ENCODE measurements around the gene TEX52. TPM values are rescaled to one million over a fixed set of nuclear protein-coding genes. Genes with fewer than 3 reads are reported as not detected.

TEX52 gene
- total RNA-seq, 1 donor from 2014 or later = not detected

- Histone ChIP-seq H3K27me3 (ENCODE audit: control insufficient read depth, insufficient read depth, low read length) (no peaks in the 10 kb centered on the region), H3K36me3 (ENCODE audit: control insufficient read depth, insufficient read depth, low read length) (no peaks in the 10 kb centered on the region), H3K4me3 (ENCODE audit: low read depth, low read length) (no peak overlapping the region)
- DNase-seq (ENCODE audit: low read depth) = no peak
- TF ChIP-seq CTCF (IDR thresholded peaks at IDR 0.05; ENCODE audit: insufficient read depth, low read length, poor library complexity, severe bottlenecking) = no peak
Observed at GRCh38 chr12:2895051-2895451, 38.2 kb upstream of the TEX52 start.

GRCh38 chr12:2893007-2893406 lies 36.2 kb upstream of the TEX52 start:
- peak; percentile 56 for DNase-seq (ENCODE audit: low read depth)
- Histone ChIP-seq H3K4me3 (ENCODE audit: low read depth, low read length) (no peak overlapping the region), H3K36me3 (ENCODE audit: control insufficient read depth, insufficient read depth, low read length) (no peaks in the 10 kb centered on the region), H3K27me3 (ENCODE audit: control insufficient read depth, insufficient read depth, low read length) (no peaks in the 10 kb centered on the region)
- no peak for TF ChIP-seq CTCF (IDR thresholded peaks at IDR 0.05; ENCODE audit: insufficient read depth, low read length, poor library complexity, severe bottlenecking)

DNA sequence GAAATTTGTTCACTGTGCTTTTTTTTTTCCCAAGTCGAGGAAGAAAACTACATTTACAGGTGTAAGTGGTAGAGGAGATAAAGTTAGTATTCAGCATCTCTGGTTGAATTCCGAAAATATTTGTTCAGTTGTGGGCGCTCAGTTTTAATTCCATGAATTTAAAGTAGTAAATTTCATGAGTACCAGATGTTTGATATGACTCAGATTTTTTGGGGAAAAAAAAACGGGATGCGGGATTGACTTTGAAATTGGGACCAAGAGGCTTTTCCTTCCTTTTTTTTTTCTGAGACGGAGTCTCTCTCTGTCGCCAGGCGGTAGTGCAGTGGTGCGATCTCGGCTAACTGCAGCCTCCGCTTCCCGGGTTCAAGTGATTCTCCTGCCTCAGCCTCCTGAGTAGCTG lies 35.4 kb upstream of the TEX52 start:
- DNase-seq (ENCODE audit: low read depth) = no peak
- no peak for TF ChIP-seq CTCF (IDR thresholded peaks at IDR 0.05; ENCODE audit: insufficient read depth, low read length, poor library complexity, severe bottlenecking)
- no peaks in the 10 kb centered on the region for H3K36me3 ChIP-seq (ENCODE audit: control insufficient read depth, insufficient read depth, low read length)
- H3K4me3 ChIP-seq (ENCODE audit: low read depth, low read length) = no peak overlapping the region
- no peaks in the 10 kb centered on the region for H3K27me3 ChIP-seq (ENCODE audit: control insufficient read depth, insufficient read depth, low read length)

GRCh38 chr12:2891240-2892053 lies 34.6 kb upstream of the TEX52 start:
- H3K36me3 ChIP-seq (ENCODE audit: control insufficient read depth, insufficient read depth, low read length) = no peaks in the 10 kb centered on the region
- TF ChIP-seq CTCF (IDR thresholded peaks at IDR 0.05; ENCODE audit: insufficient read depth, low read length, poor library complexity, severe bottlenecking) = no peak
- H3K4me3 ChIP-seq (ENCODE audit: low read depth, low read length) = peak overlapping the region; percentile 98
- DNase-seq (ENCODE audit: low read depth) = no peak
- H3K27me3 ChIP-seq (ENCODE audit: control insufficient read depth, insufficient read depth, low read length) = no peaks in the 10 kb centered on the region

DNA sequence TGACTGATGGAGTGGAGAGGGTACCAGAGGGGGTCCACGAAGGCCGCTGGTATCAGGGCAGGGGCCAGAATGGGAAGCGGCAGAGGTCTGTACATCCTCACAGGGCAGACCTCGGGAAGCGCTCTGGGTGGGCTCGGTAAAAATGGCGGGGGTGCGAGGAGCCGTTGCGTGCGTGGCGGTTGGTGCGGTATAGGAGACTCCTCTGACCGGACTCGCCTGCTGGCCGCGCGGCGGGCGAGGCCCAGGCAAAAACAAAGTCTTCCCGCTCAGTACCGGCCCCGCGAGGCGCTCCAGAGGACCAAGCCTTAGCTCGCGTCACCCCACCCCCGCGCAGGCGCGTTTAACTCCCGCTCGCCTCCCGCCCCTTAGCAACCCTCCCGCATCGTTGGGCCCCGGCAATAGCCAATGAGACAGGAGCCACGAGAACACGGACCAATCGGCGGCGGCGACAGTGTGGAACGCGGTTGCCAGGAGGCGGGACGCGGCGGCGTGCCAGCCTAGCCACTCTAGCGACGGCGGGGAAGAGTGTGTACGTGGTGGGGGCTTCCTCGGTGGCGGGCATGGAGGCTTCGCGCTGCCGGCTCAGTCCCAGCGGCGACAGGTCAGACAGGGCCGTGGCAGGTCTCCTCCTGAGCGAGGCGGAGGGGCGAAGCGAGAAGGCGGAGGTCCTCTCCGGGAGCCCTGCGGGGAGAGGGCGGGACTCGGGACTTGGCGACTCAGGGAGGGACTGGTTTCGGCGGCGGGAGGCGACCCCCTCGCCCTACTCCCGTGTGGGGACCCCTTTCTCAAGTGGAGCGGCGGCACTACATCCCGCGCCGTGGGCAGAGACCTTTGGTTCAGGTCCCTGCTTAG lies 33.8 kb upstream of the TEX52 start, which contains the start of gene TULP3:
TSS of gene TULP3 (plus strand) at position 504 of the 852 bp plus-strand sequence. CDS start at position 561, 57 bp downstream.
- DNase-seq (ENCODE audit: low read depth) = peak; percentile 77
- H3K4me3 ChIP-seq (ENCODE audit: low read depth, low read length) = peak within 1 kb of the TSS; percentile 98
- H3K36me3 ChIP-seq (ENCODE audit: control insufficient read depth, insufficient read depth, low read length) = no peaks in the 10 kb centered on the region
- TF ChIP-seq CTCF (IDR thresholded peaks at IDR 0.05; ENCODE audit: insufficient read depth, low read length, poor library complexity, severe bottlenecking) = no peak
- no peaks in the 10 kb centered on the region for H3K27me3 ChIP-seq (ENCODE audit: control insufficient read depth, insufficient read depth, low read length)

Data from kidney epithelial cell (primary cell).